HepG2 (cell line): ENCODE data around the gene MDP1. TPM values are rescaled to one million over a fixed set of nuclear protein-coding genes. Genes with fewer than 3 reads are reported as not detected.

Experiments used
- ARHGAP35 ChIP-seq: sonication (generic); formaldehyde crosslinking; IDR thresholded peaks from 2 replicates; pipeline ENCODE4 v1.9.0; 2022; ENCODE audit warnings: mild to moderate bottlenecking, inconsistent platforms, moderate library complexity, missing genetic modification reagents, borderline replicate concordance
- ASH2L ChIP-seq: fragments of 300-600, 200-600 bp; sonication (generic); IDR thresholded peaks from 2 replicates; pipeline ENCODE4 v1.7.0; 2017; ENCODE audit warnings: low read depth, mild to moderate bottlenecking, moderate library complexity, mixed read lengths, low read length; ENCODE audit not compliant: insufficient read length
- CBX5 ChIP-seq: sonication (generic); formaldehyde crosslinking; IDR thresholded peaks from 2 replicates; pipeline ENCODE4 v1.4.0; 2020; ENCODE audit warnings: missing genetic modification reagents, borderline replicate concordance
- ERF ChIP-seq: IDR thresholded peaks from 2 replicates; pipeline ENCODE4 v1.6.1; 2018; ENCODE audit warnings: missing biosample characterization, missing genetic modification reagents
- FOXC1 ChIP-seq: sonication (generic); formaldehyde crosslinking; IDR thresholded peaks from 2 replicates; pipeline ENCODE4 v1.8.0; 2022; ENCODE audit warnings: mild to moderate bottlenecking, missing genetic modification reagents, borderline replicate concordance
- FOXO1 ChIP-seq: sonication (generic); formaldehyde crosslinking; IDR thresholded peaks from 2 replicates; pipeline ENCODE4 v1.4.0; 2020; ENCODE audit warnings: missing genetic modification reagents
- NR2F2 ChIP-seq: IDR thresholded peaks from 2 replicates; pipeline ENCODE4 v1.6.1; 2012; ENCODE audit warnings: low read depth, inconsistent platforms, borderline replicate concordance
- PHF8 ChIP-seq: sonication (generic); formaldehyde crosslinking; IDR thresholded peaks from 2 replicates; pipeline ENCODE4 v1.5.0; 2020; ENCODE audit warnings: missing genetic modification reagents
- POGZ ChIP-seq: sonication (generic); formaldehyde crosslinking; IDR thresholded peaks from 2 replicates; pipeline ENCODE4 v1.4.0; 2020; ENCODE audit warnings: mild to moderate bottlenecking, missing genetic modification reagents
- SMARCE1 ChIP-seq: fragments of 450-650 bp; IDR thresholded peaks from 2 replicates; pipeline ENCODE4 v1.6.1; 2017; ENCODE audit warnings: borderline replicate concordance
- SP5 ChIP-seq: IDR thresholded peaks from 2 replicates; pipeline ENCODE4 v1.6.1; 2016; ENCODE audit warnings: low read depth, borderline replicate concordance
- TARDBP ChIP-seq: sonication (generic); formaldehyde crosslinking; IDR thresholded peaks from 2 replicates; pipeline ENCODE4 v1.8.0; 2022; ENCODE audit warnings: mild to moderate bottlenecking, missing genetic modification reagents
- TBP ChIP-seq: sonication (generic); formaldehyde crosslinking; IDR thresholded peaks from 2 replicates; pipeline ENCODE4 v1.5.0; 2020; ENCODE audit warnings: missing genetic modification reagents
- ZBTB8A ChIP-seq: sonication (generic); formaldehyde crosslinking; IDR thresholded peaks from 2 replicates; pipeline ENCODE4 v1.4.0; 2020; ENCODE audit warnings: mild to moderate bottlenecking, low read depth, missing genetic modification reagents, borderline replicate concordance
- ZFP37 ChIP-seq: sonication (generic); formaldehyde crosslinking; IDR thresholded peaks from 2 replicates; pipeline ENCODE4 v1.4.0; 2020; ENCODE audit warnings: missing genetic modification reagents, borderline replicate concordance
- ZNF143 ChIP-seq: sonication (generic); formaldehyde crosslinking; IDR thresholded peaks from 2 replicates; pipeline ENCODE4 v1.4.0; 2020; ENCODE audit warnings: missing genetic modification reagents
- ZNF225 ChIP-seq: sonication (generic); formaldehyde crosslinking; IDR thresholded peaks from 2 replicates; pipeline ENCODE4 v1.4.0; 2020; ENCODE audit warnings: mild to moderate bottlenecking, missing genetic modification reagents
- ZNF367 ChIP-seq: sonication (generic); formaldehyde crosslinking; IDR thresholded peaks from 2 replicates; pipeline ENCODE4 v1.4.0; 2020; ENCODE audit warnings: missing genetic modification reagents, borderline replicate concordance
- ZNF432 ChIP-seq: sonication (generic); formaldehyde crosslinking; IDR thresholded peaks from 2 replicates; pipeline ENCODE4 v1.5.0; 2020; ENCODE audit warnings: missing genetic modification reagents, mild to moderate bottlenecking, borderline replicate concordance
- polyA plus RNA-seq, 8 experiments: library from polyadenylated mRNA; depleted of rRNA in 3 of 8; stranded (reverse) in 7 of 8; unstranded in 1 of 8; fragments of >200 nt; fragmentation: Illumina TruSeq in 4 of 8; extraction: Trizol in 4 of 8; gene quantifications; 2 replicates each; pipeline versions ENCODE4 v1.2.1 to v1.2.3, GENCODE V29; 2011 to 2016; ENCODE audit warnings: low read depth in 4 of 8, missing spikeins in 1 of 8, mixed read lengths in 1 of 8; ENCODE audit not compliant: insufficient read depth in 1 of 8
- total RNA-seq, 5 experiments: library from RNA; depleted of rRNA; stranded (reverse); fragments of >200 nt; fragmentation: Illumina TruSeq; extraction: Trizol; gene quantifications; 2 replicates each; pipeline ENCODE4 v1.2.3, GENCODE V29; 2016; ENCODE audit warnings: low read depth in 1 of 5
- TF ChIP-seq, protein P1 (sequence below): IDR thresholded peaks from 2 replicates; pipeline ENCODE4 v1.6.1; 2016; ENCODE audit warnings: missing compliant biosample characterization, missing genetic modification reagents, borderline replicate concordance
- TF ChIP-seq, protein P2 (sequence below): sonication (generic); formaldehyde crosslinking; IDR thresholded peaks from 2 replicates; pipeline ENCODE4 v1.5.1; 2020; ENCODE audit warnings: mild to moderate bottlenecking, moderate library complexity, missing genetic modification reagents
- TF ChIP-seq, protein P3 (sequence below): sonication (generic); formaldehyde crosslinking; IDR thresholded peaks from 2 replicates; pipeline ENCODE4 v1.5.1; 2020; ENCODE audit warnings: mild to moderate bottlenecking, missing genetic modification reagents, borderline replicate concordance
- TF ChIP-seq, protein P4 (sequence below): sonication (generic); formaldehyde crosslinking; IDR thresholded peaks from 2 replicates; pipeline ENCODE4 v1.9.0; 2021; ENCODE audit warnings: missing genetic modification reagents, mild to moderate bottlenecking, borderline replicate concordance

Gene MDP1
- total and polyA plus RNA-seq, 2 of the 13 experiments (the other 11 are each of a cell fraction or from before 2014, with no cell fraction given) = 44.1 to 48.7 TPM

DNA sequence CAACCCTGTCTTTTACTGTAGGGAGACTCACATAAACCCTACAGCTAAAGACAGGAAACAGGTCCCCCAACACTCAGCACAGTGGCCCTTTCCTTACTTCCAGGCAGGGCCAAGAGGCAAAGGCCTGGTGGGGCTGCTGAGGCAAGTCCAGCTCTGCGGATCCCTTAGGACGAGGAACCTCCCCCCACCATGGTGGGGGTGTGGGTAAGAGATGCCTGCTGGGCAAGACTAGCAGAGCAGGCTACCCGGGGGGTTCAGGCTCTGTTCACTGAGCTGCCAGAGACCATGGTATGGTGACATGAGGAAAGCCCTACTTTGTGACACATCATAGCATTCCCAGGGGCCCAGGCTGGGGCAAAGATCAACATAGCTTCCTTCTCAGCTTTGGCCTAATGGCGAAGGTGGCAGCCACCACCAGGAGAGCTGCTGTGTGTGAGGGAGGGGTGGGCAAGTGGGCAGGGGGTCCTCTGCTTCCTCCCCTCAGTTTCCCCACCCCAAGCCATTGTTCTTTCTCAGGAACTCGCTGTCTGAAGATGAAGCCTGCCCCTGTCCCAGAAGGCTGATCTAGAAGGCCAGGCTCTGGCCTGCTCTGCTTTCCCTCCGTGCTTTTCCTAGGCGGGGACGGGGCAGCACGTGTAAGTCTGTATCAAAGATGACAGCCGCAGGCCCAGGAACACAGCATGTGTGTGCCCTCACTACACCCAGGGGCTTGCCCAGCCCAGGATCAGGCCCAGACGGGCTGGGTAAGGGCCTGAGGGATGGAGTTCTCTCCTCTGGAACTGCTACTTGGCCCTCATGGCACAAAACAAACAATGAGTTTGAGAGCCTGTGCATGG, 36.6 kb upstream of the MDP1 start (continued):
- TF ChIP-seq TBP (0 out of 2 replicates have a peak, but pooled peaks have one; percentile 68), CBX5 (CRISPR knock-in tag) (peak; percentile 82), FOXC1 (no peak), ZNF367 (CRISPR knock-in tag) (no peak), ZNF225 (CRISPR knock-in tag) (peak; percentile 94), ERF (peak; percentile 6; the same call in 1 of the 2 replicates), ARHGAP35 (CRISPR knock-in tag) (peak; percentile 78; the same call in 1 of the 2 replicates), ZBTB8A (CRISPR knock-in tag) (no peak), SMARCE1 (no peak; the same call in 1 of the 2 replicates), ASH2L (peak; percentile 84), ZFP37 (peak; percentile 85; the same call in 1 of the 2 replicates), FOXO1 (CRISPR knock-in tag) (peak; percentile 61; the same call in 1 of the 2 replicates), PHF8 (peak; percentile 47), NR2F2 (peak; percentile 46; the same call in 1 of the 2 replicates), ZNF143 (peak; percentile 63; the same call in 1 of the 2 replicates), SP5 (CRISPR knock-in tag) (0 out of 2 replicates have a peak, but pooled peaks have one; percentile 15), POGZ (CRISPR knock-in tag) (peak; percentile 80; the same call in 1 of the 2 replicates), TARDBP (CRISPR knock-in tag) (no peak), ZNF432 (CRISPR knock-in tag) (no peak)
- TF ChIP-seq, protein P1, sequence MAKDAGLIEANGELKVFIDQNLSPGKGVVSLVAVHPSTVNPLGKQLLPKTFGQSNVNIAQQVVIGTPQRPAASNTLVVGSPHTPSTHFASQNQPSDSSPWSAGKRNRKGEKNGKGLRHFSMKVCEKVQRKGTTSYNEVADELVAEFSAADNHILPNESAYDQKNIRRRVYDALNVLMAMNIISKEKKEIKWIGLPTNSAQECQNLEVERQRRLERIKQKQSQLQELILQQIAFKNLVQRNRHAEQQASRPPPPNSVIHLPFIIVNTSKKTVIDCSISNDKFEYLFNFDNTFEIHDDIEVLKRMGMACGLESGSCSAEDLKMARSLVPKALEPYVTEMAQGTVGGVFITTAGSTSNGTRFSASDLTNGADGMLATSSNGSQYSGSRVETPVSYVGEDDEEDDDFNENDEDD (CRISPR knock-in tag) = no peak; the same call in 1 of the 2 replicates
- TF ChIP-seq, protein P2, sequence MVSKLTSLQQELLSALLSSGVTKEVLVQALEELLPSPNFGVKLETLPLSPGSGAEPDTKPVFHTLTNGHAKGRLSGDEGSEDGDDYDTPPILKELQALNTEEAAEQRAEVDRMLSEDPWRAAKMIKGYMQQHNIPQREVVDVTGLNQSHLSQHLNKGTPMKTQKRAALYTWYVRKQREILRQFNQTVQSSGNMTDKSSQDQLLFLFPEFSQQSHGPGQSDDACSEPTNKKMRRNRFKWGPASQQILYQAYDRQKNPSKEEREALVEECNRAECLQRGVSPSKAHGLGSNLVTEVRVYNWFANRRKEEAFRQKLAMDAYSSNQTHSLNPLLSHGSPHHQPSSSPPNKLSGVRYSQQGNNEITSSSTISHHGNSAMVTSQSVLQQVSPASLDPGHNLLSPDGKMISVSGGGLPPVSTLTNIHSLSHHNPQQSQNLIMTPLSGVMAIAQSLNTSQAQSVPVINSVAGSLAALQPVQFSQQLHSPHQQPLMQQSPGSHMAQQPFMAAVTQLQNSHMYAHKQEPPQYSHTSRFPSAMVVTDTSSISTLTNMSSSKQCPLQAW (CRISPR knock-in tag) = 0 out of 2 replicates have a peak, but pooled peaks have one; percentile 13
- TF ChIP-seq, protein P3, sequence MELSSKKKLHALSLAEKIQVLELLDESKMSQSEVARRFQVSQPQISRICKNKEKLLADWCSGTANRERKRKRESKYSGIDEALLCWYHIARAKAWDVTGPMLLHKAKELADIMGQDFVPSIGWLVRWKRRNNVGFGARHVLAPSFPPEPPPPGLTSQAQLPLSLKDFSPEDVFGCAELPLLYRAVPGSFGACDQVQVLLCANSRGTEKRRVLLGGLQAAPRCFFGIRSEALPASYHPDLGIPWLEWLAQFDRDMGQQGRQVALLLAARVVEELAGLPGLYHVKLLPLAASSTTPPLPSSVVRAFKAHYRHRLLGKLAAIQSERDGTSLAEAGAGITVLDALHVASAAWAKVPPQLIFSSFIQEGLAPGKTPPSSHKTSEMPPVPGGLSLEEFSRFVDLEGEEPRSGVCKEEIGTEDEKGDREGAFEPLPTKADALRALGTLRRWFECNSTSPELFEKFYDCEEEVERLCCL = 0 out of 2 replicates have a peak, but pooled peaks have one; percentile 68
- TF ChIP-seq, protein P4, sequence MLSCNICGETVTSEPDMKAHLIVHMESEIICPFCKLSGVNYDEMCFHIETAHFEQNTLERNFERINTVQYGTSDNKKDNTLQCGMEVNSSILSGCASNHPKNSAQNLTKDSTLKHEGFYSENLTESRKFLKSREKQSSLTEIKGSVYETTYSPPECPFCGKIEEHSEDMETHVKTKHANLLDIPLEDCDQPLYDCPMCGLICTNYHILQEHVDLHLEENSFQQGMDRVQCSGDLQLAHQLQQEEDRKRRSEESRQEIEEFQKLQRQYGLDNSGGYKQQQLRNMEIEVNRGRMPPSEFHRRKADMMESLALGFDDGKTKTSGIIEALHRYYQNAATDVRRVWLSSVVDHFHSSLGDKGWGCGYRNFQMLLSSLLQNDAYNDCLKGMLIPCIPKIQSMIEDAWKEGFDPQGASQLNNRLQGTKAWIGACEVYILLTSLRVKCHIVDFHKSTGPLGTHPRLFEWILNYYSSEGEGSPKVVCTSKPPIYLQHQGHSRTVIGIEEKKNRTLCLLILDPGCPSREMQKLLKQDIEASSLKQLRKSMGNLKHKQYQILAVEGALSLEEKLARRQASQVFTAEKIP = no peak
